DND-41 (cell line): Measurements from ENCODE around the gene C12orf75.

ENCODE experiments used
- ATAC-seq: fragments of 200-7000 bp; cut with Tn5 transposase; 3 replicates; pipeline ENCODE4 v1.9.1; 2021; ENCODE audit warnings: low read depth; ENCODE audit not compliant: insufficient read depth
- DNase-seq: peaks from one replicate; pipeline ENCODE4 v3.0.0-alpha.2; 2020
- H2AFZ ChIP-seq: 2 replicates; pipeline ENCODE4 v1.6.0; 2012; ENCODE audit warnings: low read depth, low read length
- H3K27ac ChIP-seq: 2 replicates; pipeline ENCODE4 v1.5.1; 2012; ENCODE audit warnings: low read length, inconsistent platforms
- H3K27me3 ChIP-seq: fragments of 200-600 bp; sonication (generic); 2 replicates; pipeline ENCODE4 v1.6.0; 2012; ENCODE audit warnings: low read length, mild to moderate bottlenecking, inconsistent platforms; ENCODE audit not compliant: insufficient read depth, poor library complexity
- H3K36me3 ChIP-seq: 2 replicates; pipeline ENCODE4 v1.5.1; 2012; ENCODE audit warnings: low read length, inconsistent platforms; ENCODE audit not compliant: insufficient read depth
- H3K4me1 ChIP-seq: 2 replicates; pipeline ENCODE4 v1.5.1; 2012; ENCODE audit warnings: mild to moderate bottlenecking, low read length; ENCODE audit not compliant: insufficient read depth
- H3K4me2 ChIP-seq: 2 replicates; pipeline ENCODE4 v1.6.0; 2012; ENCODE audit warnings: mild to moderate bottlenecking, moderate library complexity, low read length, inconsistent platforms; ENCODE audit not compliant: insufficient read depth
- H3K4me3 ChIP-seq, 2 experiments: fragments of 200-600 bp in 1 of 2; shearing (Covaris generic) in 1 of 2; 2 replicates each; pipeline ENCODE4 v1.5.1; 2012 to 2016; ENCODE audit warnings: inconsistent platforms in 2 of 2, low read length in 2 of 2, mild to moderate bottlenecking in 2 of 2, low read depth in 1 of 2, moderate library complexity in 1 of 2
- H3K79me2 ChIP-seq: 2 replicates; pipeline ENCODE4 v1.6.0; 2012; ENCODE audit warnings: low read length, inconsistent platforms; ENCODE audit not compliant: insufficient read depth
- H3K9ac ChIP-seq: 2 replicates; pipeline ENCODE4 v1.6.0; 2012; ENCODE audit warnings: low read depth, mild to moderate bottlenecking, inconsistent platforms, low read length, moderate library complexity
- H3K9me3 ChIP-seq: 2 replicates; pipeline ENCODE4 v1.5.1; 2012; ENCODE audit warnings: low read length, moderate library complexity, mild to moderate bottlenecking, inconsistent platforms; ENCODE audit not compliant: insufficient read depth, severe bottlenecking
- H4K20me1 ChIP-seq: 2 replicates; pipeline ENCODE4 v1.6.0; 2012; ENCODE audit warnings: low read length; ENCODE audit not compliant: insufficient read depth
- EZH2 ChIP-seq: IDR thresholded peaks from 3 replicates; pipeline ENCODE4 v1.6.1; 2012; ENCODE audit warnings: borderline replicate concordance, low read depth, mild to moderate bottlenecking, moderate library complexity, low read length, inconsistent platforms; ENCODE audit not compliant: severe bottlenecking
- TF ChIP-seq, protein P1 (sequence below): IDR thresholded peaks from 2 replicates; pipeline ENCODE4 v1.5.1; 2012; ENCODE audit warnings: borderline replicate concordance, low read length, moderate library complexity, mild to moderate bottlenecking; ENCODE audit not compliant: poor library complexity, severe bottlenecking; ENCODE audit errors: extremely low read depth

C12orf75 gene

DNA sequence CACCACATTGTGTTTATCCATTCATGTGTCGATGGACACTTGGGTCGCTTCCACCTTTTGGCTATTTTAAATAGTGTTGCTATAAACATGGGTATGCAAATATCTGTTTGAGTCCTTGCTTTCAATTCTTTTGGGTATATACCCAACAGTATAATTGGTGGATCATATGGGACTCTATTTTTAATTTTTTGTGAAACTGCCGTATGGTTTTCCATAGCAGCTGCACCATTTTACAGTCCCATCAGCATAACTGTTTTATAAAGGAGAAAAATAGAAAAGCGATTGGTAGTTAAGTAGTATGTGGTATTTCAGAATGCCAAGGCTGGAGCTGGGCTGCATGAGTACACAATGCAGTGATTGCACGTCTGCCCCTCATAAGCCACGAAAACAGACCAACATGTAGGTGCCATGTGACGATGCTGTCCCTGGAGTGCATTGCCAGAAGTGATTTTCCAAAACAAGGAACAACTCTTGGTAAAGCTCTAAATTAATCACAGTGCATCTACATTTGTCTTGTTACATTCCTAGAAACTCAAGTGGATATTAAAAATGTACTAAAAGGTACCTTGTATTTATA lies 83.5 kb downstream of the C12orf75 start:
- H2AFZ ChIP-seq, result no peak overlapping the region
- no peak overlapping the region for H3K9ac ChIP-seq
- TF ChIP-seq, protein P1, sequence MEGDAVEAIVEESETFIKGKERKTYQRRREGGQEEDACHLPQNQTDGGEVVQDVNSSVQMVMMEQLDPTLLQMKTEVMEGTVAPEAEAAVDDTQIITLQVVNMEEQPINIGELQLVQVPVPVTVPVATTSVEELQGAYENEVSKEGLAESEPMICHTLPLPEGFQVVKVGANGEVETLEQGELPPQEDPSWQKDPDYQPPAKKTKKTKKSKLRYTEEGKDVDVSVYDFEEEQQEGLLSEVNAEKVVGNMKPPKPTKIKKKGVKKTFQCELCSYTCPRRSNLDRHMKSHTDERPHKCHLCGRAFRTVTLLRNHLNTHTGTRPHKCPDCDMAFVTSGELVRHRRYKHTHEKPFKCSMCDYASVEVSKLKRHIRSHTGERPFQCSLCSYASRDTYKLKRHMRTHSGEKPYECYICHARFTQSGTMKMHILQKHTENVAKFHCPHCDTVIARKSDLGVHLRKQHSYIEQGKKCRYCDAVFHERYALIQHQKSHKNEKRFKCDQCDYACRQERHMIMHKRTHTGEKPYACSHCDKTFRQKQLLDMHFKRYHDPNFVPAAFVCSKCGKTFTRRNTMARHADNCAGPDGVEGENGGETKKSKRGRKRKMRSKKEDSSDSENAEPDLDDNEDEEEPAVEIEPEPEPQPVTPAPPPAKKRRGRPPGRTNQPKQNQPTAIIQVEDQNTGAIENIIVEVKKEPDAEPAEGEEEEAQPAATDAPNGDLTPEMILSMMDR, result no peak
- TF ChIP-seq EZH2, result no peak

DNA sequence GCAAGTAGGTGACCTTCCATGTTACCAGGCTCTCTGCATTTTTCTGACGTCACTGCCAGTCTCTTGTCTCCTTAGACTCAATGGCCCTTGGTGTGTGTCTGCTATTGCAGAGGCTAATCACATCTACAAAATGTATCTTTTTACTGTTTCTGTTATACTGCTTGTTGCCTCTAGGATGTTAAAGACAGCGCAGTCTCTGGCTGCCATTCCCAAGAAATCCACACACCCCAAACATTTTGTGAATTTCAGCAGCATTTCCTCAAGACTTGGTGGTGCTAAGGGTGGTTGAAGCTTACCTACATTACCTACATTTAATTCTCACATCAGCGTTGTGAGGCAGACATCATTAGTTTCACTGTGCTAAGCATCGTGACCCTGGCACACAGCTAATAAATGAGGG lies 87.2 kb downstream of the C12orf75 start:
- Histone ChIP-seq H3K9me3 (no peaks in the 10 kb centered on the region), H3K27me3 (no peaks in the 10 kb centered on the region), H3K36me3 (no peaks in the 10 kb centered on the region), H3K4me1 (no peaks in the 10 kb centered on the region), H2AFZ (no peak overlapping the region), H3K27ac (no peak overlapping the region), H4K20me1 (no peaks in the 10 kb centered on the region), H3K4me3 (no peak overlapping the region), H3K4me2 (no peak overlapping the region), H3K9ac (no peak overlapping the region), H3K79me2 (no peaks in the 10 kb centered on the region)
- no peak for TF ChIP-seq EZH2
- TF ChIP-seq, protein P1, result no peak
- DNase-seq (no peak), ATAC-seq (no peak)

More for the DNA sequence above, 83.5 kb downstream of the C12orf75 start:
- no peaks in the 10 kb centered on the region for H3K27me3 ChIP-seq
- H3K27ac ChIP-seq, result no peak overlapping the region
- no peak for DNase-seq
- ATAC-seq, result no peak
- H3K36me3 ChIP-seq, result no peaks in the 10 kb centered on the region
- peaks cover 17% of the 10 kb centered on the region for H3K4me1 ChIP-seq
- H3K4me2 ChIP-seq, result no peak overlapping the region
- no peak overlapping the region for H3K4me3 ChIP-seq
- no peaks in the 10 kb centered on the region for H4K20me1 ChIP-seq
- no peaks in the 10 kb centered on the region for H3K9me3 ChIP-seq
- H3K79me2 ChIP-seq, result no peaks in the 10 kb centered on the region

DNA sequence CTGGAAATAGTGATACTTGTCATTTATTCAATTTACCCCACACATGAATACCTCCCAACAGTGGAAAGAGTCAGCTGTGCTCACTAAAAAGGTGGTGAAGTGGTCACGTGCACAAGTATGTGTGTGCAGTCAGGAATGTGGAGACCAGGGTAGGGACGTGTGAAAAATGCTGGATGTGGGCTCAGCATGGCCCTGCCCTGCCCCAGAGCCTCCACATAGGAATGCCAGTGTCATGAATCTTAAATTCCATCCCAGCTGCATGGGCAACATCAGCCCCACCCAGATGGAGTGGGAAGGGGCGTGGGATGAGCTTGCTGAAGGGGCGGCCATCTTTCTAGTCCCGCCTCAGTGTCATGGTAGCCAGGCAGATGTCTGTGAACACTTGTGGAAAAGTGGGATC lies 87.7 kb downstream of the C12orf75 start:
- TF ChIP-seq, protein P1, result no peak
- TF ChIP-seq EZH2, result no peak
- Histone ChIP-seq H3K4me3 (no peak overlapping the region), H3K79me2 (no peaks in the 10 kb centered on the region), H3K9me3 (no peaks in the 10 kb centered on the region), H3K27ac (no peak overlapping the region), H4K20me1 (no peaks in the 10 kb centered on the region), H3K4me1 (no peaks in the 10 kb centered on the region), H3K9ac (no peak overlapping the region), H3K4me2 (no peak overlapping the region), H3K27me3 (no peaks in the 10 kb centered on the region), H3K36me3 (no peaks in the 10 kb centered on the region), H2AFZ (no peak overlapping the region)
- ATAC-seq (no peak), DNase-seq (no peak)

DNA sequence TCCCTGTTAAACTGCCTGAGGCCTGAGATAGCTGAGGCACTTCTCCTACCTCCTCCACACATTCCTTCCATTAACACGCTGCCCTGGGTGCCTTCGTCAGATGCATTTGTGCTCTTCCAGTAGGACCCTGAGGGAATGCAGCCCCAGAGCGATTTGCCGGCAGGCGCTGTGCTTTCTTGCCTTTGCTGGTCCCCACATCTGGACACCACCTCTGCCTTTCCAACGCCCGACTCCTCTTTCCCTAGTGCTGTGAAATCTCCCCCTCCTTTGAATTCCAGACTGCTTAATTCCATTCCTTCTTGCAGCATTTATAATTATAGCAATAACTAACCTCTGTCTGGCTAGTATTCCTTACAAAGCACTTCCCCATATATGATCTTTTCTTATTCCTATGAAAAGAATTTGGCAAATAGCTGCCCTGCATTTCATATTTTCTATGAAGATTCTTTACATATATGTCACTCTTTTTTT lies 88.4 kb downstream of the C12orf75 start:
- Histone ChIP-seq H3K4me2 (no peak overlapping the region), H3K9ac (no peak overlapping the region), H3K27ac (no peak overlapping the region), H3K4me3 (no peak overlapping the region), H3K79me2 (no peaks in the 10 kb centered on the region), H2AFZ (no peak overlapping the region), H3K4me1 (no peaks in the 10 kb centered on the region), H3K27me3 (no peaks in the 10 kb centered on the region), H3K36me3 (no peaks in the 10 kb centered on the region), H3K9me3 (no peaks in the 10 kb centered on the region), H4K20me1 (no peaks in the 10 kb centered on the region)
- DNase-seq, result no peak
- TF ChIP-seq, protein P1, result no peak
- no peak for TF ChIP-seq EZH2
- ATAC-seq, result no peak
